Pancreas (tissue), 10 donors: ENCODE measurements around the gene MFSD6. TPM values are rescaled to one million over a fixed set of nuclear protein-coding genes. Genes with fewer than 3 reads are reported as not detected.

Experiments
- ATAC-seq, 4 donors: fragments of 200-7000 bp; cut with Tn5 transposase; one replicate each; pipeline versions ENCODE4 v1.8.0 to v1.9.1; 2020; ENCODE audit warnings: mild to moderate bottlenecking in 4 of 4, moderate library complexity in 4 of 4
- DNase-seq, 6 donors: peaks; one replicate each; pipeline ENCODE4 v3.0.0-alpha.2; 2020
- FAIRE-seq: peaks from 2 replicates; lab custom pipeline; 2012; peaks lifted over from hg19 to GRCh38; lab: Jason Lieb, UNC
- H3K27ac ChIP-seq, 4 donors: fragments of 200-600 bp; sonication (generic); 1 replicate in 3 of 4; 2 replicates in 1 of 4; pipeline versions ENCODE4 v1.5.0 to v1.8.0; 2020
- H3K27me3 ChIP-seq, 4 donors: fragments of 200-600 bp; one replicate each; pipeline ENCODE4 v1.8.0; 2021
- H3K36me3 ChIP-seq, 3 donors: fragments of 200-600 bp; sonication (generic) in 1 of 3; one replicate each; pipeline versions ENCODE4 v1.5.0 to v1.8.0; 2020 to 2021
- H3K4me1 ChIP-seq, 3 donors: fragments of 200-600 bp; one replicate each; pipeline ENCODE4 v1.8.0; 2021
- H3K4me3 ChIP-seq, 4 donors: fragments of 200-600 bp; sonication (generic) in 2 of 4; one replicate each; pipeline versions ENCODE4 v1.5.0 to v1.8.0; 2020 to 2021
- H3K9me3 ChIP-seq, 4 donors: fragments of 200-600 bp; one replicate each; pipeline ENCODE4 v1.8.0; 2021
- WGBS, 2 donors: extraction: QIAGEN DNeasy Blood & Tissue Kit; methylation state at CpG; one replicate each; pipeline ENCODE4 v1.1.7; 2013; 5-methylcytosine and 5-hydroxymethylcytosine counted together
- intact Hi-C, 3 donors: fragments of 100-400 bp; cut with DNase I; formaldehyde crosslinking; loops; one replicate each; pipeline versions ENCODE4 v1.11.1 to v1.14.2; 2022
- polyA plus RNA-seq, 2 donors: library from polyadenylated mRNA; stranded (reverse); fragments of 200-250 nt; gene quantifications; one replicate each; pipeline ENCODE4 v1.2.3, GENCODE V29; 2013
- total RNA-seq, 6 donors: library from RNA; stranded (reverse); fragmentation: NEBNext Ultra II Directional in 4 of 6; extraction: Animal tissue kit (Norgen Biotek cat#: 25700) in 4 of 6; gene quantifications; one replicate each; pipeline versions ENCODE4 v1.2.1 to v1.2.4, GENCODE V29; 2021 to 2023
- TF ChIP-seq, protein P1 (sequence below), 4 donors: fragments of 200-600 bp; sonication (generic) in 3 of 4; IDR thresholded peaks; one replicate each; pipeline versions ENCODE4 v1.5.0 to v1.8.0; 2021; ENCODE audit warnings: antibody characterized with exemption in 4 of 4
- donor health status: healthy with polysubstance abuse.
- donor health status: DM: no; HTN: no; CAD: no; lungs with moderate emphysema.
- donor health status: DM: no; HTN: no; CAD: no.
- donor health status: control.
- donor health status: control.
- donor health status: Bipolar disorder and iron deficiency.
- donor health status: DM: yes; HTN: yes; CAD: no.
- donor health status: DM: no; HTN: no; CAD: no.
- donor health status: DM: no; HTN: no; CAD: no.
- donor health status: DM: yes; HTN: yes; CAD: no.

Gene MFSD6
- total and polyA plus RNA-seq, 8 donors = 5.3 to 22.9 (median 15.4) TPM

DNA sequence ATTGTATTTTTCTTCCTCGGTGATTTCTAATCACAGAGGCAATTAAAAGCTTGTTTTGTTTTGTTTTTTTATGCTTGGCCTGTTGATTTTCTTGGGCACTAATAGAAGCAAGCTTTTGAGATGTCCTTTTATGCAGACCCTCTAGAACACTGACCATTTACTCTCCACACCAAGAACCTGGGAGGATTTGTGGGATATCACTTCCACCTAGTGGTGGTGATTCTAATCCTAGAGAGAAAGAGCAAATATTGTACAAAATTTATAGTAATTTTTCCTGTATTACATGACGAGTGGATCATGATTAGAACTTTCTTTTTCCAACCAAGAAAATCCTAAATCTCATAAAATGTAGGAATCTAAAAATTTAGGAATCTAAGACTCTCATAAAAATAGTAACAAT, 102.9 kb downstream of the MFSD6 start:
- no peaks in the 10 kb centered on the region for H3K27me3 ChIP-seq
- H3K27ac ChIP-seq = no peak overlapping the region
- ATAC-seq (peak in 2 of 4 donors; percentile 36 to 47), FAIRE-seq (peak; percentile 9), DNase-seq (no peak)
- H3K4me3 ChIP-seq = no peak overlapping the region
- WGBS, 2 donors = 44 to 47% methylated on average over 2 of the region's 2 CpGs
- TF ChIP-seq, protein P1, sequence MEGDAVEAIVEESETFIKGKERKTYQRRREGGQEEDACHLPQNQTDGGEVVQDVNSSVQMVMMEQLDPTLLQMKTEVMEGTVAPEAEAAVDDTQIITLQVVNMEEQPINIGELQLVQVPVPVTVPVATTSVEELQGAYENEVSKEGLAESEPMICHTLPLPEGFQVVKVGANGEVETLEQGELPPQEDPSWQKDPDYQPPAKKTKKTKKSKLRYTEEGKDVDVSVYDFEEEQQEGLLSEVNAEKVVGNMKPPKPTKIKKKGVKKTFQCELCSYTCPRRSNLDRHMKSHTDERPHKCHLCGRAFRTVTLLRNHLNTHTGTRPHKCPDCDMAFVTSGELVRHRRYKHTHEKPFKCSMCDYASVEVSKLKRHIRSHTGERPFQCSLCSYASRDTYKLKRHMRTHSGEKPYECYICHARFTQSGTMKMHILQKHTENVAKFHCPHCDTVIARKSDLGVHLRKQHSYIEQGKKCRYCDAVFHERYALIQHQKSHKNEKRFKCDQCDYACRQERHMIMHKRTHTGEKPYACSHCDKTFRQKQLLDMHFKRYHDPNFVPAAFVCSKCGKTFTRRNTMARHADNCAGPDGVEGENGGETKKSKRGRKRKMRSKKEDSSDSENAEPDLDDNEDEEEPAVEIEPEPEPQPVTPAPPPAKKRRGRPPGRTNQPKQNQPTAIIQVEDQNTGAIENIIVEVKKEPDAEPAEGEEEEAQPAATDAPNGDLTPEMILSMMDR (IDR thresholded peaks at IDR 0.05) = peak in 1 of 4 donors; percentile 19
- intact Hi-C loops = loop anchor here in 1 of 3 donors (5.0 kb wide), 1 partner anchor 119 kb away; no protein-coding TSS in a partner anchor
- no peaks in the 10 kb centered on the region for H3K9me3 ChIP-seq
- H3K36me3 ChIP-seq = no peaks in the 10 kb centered on the region
- H3K4me1 ChIP-seq = no peaks in the 10 kb centered on the region

DNA sequence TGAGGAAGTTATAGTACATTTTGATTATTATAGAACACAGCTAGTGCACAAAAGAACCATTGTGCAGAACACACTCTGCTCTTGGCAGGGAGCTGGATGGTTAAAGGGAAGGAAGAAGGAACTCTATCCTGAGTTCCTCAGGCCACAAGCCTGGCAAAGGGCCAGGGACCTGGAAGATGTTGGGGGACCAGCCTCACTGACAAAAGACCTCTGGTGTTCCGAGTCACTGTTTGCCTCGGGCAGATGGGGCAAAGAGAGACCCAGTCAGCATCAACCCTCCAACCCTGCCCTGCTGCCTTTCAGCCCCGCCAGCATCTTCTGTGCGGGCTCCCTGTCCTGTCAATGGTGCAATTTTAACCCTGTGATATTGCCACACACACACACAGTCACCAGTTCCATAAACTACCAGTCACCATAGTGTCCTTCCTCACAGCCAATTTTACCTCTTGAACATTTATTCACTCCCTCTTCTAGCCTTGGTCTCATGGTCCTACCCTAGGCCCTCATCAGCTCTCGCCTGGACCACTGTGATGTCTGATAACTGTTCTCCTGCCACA, 104.5 kb downstream of the MFSD6 start:
- intact Hi-C loops = loop anchor here in 1 of 3 donors (5.0 kb wide), 1 partner anchor 120 kb away; no protein-coding TSS in a partner anchor
- DNase-seq = peak in 1 of 6 donors; percentile 29
- no peaks in the 10 kb centered on the region for H3K4me1 ChIP-seq
- TF ChIP-seq, protein P1 (IDR thresholded peaks at IDR 0.05) = no peak
- H3K27me3 ChIP-seq = no peaks in the 10 kb centered on the region
- 81 to 90% methylated on average over 5 of the region's 5 CpGs for WGBS, 2 donors
- no peak overlapping the region for H3K27ac ChIP-seq
- no peak for FAIRE-seq
- no peaks in the 10 kb centered on the region for H3K36me3 ChIP-seq
- ATAC-seq = no peak
- H3K9me3 ChIP-seq = no peaks in the 10 kb centered on the region
- H3K4me3 ChIP-seq = no peak overlapping the region

DNA sequence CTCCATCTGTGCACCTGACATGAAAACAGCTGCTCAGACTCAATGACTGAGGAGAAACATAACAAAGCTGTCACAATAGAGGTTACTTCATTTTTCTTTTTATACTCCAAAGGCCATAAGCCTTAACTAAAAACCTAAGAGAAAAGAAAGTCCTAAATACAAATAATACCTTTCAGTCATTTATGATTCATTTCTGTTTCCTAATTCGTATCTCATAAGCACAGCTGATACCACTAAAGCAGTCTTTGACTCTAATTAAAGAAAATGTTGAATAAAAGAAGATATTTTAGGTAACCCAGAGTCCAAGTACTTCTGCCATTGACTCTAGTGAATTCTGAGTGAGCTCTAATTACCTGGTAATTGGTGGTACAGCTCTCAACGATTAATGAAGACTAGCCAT, 105.7 kb downstream of the MFSD6 start:
- no peak for DNase-seq
- no peak for ATAC-seq
- no peaks in the 10 kb centered on the region for H3K36me3 ChIP-seq
- no peaks in the 10 kb centered on the region for H3K4me1 ChIP-seq
- no peaks in the 10 kb centered on the region for H3K9me3 ChIP-seq
- no peak overlapping the region for H3K4me3 ChIP-seq
- intact Hi-C loops = loop anchor here in 1 of 3 donors (5.0 kb wide), 1 partner anchor 122 kb away; no protein-coding TSS in a partner anchor
- H3K27me3 ChIP-seq = no peaks in the 10 kb centered on the region
- no peak for FAIRE-seq
- TF ChIP-seq, protein P1 (IDR thresholded peaks at IDR 0.05) = no peak
- WGBS, 2 donors = 75 to 76% methylated on average over 2 of the region's 2 CpGs
- no peak overlapping the region for H3K27ac ChIP-seq

DNA sequence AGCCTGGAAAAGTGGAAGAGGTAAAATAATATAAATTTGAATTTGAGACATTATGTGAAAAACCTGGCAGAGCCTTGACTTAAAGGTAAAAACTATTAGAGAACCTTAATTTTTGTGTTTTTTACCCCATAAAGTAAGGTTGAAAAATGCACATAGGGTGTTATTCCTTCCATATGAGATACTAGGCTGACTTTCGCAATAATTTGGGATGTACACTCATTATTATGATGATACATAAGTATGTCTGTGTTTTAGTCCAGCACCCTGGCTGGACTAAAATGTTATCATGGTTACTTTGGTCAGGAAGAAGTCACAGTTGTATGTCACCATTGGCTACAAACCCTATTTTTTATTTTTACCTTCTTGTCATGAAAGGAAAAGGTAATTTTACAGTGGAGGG, 106.5 kb downstream of the MFSD6 start:
- FAIRE-seq = no peak
- Histone ChIP-seq H3K9me3 (no peaks in the 10 kb centered on the region), H3K36me3 (no peaks in the 10 kb centered on the region), H3K4me3 (no peak overlapping the region), H3K27me3 (no peaks in the 10 kb centered on the region), H3K4me1 (no peaks in the 10 kb centered on the region), H3K27ac (no peak overlapping the region)
- no peak for ATAC-seq
- TF ChIP-seq, protein P1 (IDR thresholded peaks at IDR 0.05) = no peak
- 99 to 100% methylated on average over 1 of the region's 1 CpG for WGBS, 2 donors
- DNase-seq = no peak
- intact Hi-C loops = loop anchor here in 1 of 3 donors (5.0 kb wide), 1 partner anchor 122 kb away; no protein-coding TSS in a partner anchor

DNA sequence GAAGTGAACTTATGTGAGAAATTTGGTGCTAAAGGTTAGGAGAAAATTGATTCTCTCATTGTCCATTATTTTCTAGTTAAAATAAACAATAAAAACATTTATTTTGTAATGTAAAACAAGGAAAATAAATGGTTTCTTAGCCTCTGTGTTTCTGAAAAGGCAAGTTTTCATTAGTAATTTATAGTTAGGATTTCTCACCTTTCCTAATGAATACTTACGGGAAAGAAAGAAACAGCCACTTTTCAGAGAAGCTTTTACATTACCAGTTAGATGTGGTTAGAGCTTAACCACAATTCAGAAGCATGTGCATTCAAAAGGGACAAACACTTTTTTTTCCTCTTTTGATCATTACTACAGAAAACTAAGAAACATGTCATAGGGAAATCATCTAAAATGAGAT, 107.5 kb downstream of the MFSD6 start:
- no peak for ATAC-seq
- Histone ChIP-seq H3K36me3 (no peaks in the 10 kb centered on the region), H3K4me3 (no peak overlapping the region), H3K27ac (no peak overlapping the region), H3K27me3 (no peaks in the 10 kb centered on the region), H3K4me1 (no peaks in the 10 kb centered on the region), H3K9me3 (no peaks in the 10 kb centered on the region)
- DNase-seq = no peak
- no peak for FAIRE-seq
- TF ChIP-seq, protein P1 (IDR thresholded peaks at IDR 0.05) = no peak
- WGBS, 2 donors = 86 to 87% methylated on average over 1 of the region's 1 CpG
- intact Hi-C loops = no loop called here
